ENCODE results near the gene SHANK2.
A peak's percentile ranks its signal among the peaks of the same experiment; 100 is the strongest.

Gene SHANK2

DNA sequence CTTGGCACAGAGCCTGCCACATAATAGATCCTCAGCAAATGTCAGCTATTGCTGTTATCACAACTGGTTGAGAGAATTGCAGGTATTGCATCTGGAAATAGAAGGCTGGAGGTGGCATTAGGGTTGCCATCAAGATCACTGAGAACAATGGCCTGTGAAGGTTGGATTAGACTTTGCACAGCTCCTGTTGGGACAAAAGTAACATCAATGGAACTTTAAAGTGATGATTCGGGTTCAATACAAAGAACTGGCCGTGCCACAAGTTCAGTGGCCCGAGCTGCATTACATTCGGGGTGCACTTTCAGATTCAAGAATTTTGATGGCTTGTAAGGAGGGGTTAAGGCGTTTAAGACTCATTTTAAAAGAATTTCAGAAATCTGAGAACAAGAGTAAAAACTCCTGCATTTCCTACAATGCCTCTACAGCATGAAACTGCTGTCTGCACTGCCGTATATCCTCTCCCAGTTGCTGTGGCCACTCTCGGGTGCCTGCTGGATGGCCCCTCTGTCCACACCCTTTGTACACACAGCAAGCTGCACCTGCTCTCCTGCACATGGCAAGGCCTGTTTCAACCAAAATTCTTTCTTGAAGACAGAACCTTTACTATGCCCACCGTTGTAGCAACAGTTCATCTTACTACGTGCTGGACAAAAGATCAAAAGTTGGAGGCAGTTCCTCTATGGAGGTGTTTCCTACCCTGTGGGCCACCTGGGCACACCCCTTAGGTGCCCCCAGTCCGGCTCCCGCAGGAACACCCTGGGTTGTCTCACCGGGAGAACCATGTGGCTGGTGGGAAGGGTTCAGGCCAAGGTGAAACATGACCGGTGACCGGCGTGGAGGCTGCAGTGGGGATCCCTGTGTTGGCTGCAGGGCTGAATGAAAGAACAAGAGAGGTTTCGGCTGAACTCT is 17.5 kb upstream of the SHANK2 start:
- DNase-seq (ENCODE audit: low spot score) = no peak

DNA sequence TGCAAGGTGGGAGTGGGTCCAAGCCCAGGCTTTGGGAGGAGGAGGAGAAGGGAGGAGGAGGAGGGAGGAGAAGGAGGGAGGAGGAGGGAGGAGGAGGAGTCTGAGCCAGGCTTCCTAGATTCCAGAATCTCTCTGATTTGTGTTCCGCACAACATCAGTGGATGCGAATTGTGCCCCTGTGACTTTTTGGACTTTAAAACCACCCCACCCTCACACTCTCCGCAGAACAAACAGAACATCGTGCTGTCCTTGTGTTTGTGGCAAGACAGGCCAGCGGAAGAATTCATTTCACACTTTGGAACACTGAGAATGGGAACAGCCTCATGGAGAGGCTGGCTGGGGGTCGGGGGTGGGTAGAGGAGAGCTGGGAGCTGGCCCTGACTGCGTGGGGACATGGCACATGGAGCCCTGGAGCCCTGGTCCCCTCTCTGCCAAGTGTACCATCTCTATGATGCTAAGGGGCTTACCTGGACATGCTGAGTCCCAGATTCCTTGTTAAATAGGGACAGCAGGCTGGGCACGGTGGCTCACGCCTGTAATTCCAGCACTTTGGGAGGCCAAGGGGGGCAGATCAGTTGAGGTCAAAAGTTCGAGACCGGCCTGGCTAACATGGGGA is 16.4 kb upstream of the SHANK2 start:
- DNase-seq (ENCODE audit: low spot score) = no peak

DNA sequence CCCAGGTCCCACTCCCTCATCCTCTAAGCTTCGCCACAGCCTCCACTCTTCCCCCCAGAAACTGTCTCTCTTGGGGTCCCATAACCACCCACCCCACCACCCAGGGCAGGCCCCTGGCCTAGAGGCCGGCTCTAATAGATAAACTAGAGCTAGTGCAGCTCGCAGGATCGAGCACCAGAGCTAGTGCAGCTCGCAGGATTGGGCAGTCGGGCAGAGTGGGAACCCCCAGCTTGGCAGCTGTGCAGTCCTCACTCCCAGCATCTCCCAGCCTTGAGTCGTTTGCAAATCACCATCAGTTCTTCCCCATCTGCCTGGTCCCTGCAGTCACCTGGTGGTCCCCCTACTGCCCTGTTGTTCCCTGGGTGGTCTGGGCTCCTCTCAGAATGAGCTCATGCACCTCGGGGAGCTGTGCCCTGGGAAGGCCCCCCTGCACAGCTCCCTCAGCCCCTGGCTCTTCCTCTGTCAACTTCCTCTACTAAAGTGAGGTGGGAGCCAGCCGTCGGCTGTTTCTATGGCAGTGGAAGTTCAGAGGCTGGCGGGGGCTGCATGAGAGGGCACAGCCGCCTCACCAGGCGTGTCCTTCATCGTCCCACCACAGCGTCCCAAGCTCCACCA is 15.5 kb upstream of the SHANK2 start:
- no peak for DNase-seq (ENCODE audit: low spot score)

DNA sequence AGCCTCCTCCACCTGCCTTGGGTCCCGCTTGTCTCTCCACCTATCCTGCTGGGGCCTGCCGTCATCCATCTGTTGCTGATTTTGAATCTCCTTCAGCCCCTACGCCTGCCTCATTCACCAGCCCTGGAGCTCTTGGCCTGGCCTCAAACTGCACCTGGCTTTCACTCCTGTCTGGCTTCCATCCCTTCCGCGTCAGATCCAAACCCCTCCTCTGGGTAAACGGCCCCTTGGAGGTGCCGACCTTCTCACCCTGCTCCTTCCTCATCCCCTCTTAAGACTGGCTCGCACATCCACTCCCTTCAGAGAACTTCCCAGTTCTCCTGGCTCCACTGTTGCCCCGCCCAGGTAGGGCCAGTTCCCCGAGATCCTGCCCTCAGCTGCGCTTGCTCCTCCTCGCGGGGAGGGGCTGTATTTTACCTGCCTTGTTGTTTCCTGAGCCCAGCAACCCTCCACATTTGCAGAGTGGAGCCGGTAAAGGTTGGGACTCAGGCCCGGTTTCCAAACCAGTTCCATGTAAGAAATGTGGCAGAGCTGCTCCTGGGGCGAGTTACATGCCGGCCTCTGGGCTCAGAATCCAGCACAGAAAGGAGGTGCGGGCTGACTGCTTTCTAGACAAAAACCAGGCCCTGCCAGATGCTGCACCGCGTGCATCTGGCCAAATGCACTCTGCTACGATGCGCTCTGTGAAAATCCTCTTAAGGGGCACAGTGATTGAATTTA is 13.9 kb upstream of the SHANK2 start:
- no peak for DNase-seq (ENCODE audit: low spot score)

DNA sequence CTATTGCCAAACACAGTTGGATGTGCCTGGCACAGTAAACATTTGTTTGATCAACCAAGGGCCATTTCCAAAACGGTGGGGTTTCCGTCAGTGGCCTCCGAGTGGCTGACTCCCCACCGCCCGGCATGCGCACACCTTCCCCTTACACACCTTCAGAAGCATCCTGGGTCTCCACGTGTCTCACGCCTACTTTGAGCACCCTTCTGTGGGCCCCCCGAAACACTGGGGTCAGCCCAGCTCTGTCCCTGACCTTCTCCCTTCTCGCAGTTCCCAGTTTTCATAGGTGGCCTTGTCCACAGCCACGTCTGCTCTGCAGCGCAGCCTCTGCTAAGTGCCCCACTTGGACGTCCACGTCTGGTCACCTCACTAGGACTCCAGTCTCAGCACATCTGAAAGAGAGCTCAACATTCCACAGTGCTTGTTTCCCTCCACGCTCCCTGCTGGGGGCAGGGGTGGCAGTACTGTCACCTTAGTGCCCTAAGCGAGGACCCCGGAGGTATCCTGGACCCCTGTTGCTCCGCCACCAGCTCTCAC is 13.2 kb upstream of the SHANK2 start:
- DNase-seq (ENCODE audit: low spot score) = no peak

DNA sequence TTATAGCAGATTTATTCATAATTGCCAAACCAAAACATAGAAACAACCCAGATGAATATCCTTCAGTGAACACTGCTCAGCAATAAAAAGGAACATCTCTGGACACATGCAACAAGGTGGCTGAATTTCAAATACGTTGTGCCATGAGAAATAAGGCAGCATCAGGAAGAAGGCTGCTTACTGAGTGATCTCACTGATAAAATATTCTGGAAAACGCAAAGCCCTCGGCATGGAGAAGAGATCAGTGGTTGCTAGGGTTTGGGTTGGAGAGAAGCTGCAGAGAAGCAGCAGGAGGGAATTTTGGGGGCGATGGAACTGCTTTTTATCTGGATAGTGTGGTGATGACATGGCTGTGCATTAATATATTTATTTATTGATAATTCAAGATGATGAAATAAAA is 11.0 kb upstream of the SHANK2 start:
- DNase-seq (ENCODE audit: low spot score) = peak; percentile 49

DNA sequence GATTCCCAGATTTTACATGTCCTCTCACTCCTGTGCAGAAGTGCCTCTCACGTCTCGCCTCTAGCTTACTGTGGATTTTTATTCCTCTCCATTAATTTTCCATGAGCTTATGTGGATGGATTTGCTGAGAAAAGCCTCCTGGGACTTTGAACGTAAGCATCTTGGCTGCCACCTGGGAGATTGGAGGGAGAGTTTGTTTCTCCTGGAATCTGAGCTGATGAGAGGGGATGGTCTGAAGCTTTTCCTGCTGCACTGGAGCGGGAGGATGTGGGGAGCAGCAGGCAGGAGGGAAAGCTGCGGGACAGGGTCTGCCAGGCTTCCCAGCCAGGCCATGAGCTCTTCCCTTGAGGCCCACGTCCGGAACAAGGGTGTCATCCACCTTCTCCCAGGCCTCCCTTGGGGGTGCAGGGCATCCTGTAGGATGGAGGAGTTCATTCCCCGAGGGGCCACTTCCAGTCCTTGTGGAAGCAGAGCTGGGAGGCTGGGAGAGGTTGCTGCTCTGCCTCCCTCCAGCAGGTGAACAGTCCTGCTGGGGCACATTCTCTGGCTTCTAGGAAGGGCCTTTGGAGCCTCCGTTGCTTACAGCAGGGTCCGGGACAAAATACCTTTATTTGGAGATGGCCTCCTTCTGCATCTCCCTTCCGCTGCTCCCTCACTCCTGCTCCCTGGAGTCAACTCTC is 3.6 kb upstream of the SHANK2 start:
- no peak for DNase-seq (ENCODE audit: low spot score)

DNA sequence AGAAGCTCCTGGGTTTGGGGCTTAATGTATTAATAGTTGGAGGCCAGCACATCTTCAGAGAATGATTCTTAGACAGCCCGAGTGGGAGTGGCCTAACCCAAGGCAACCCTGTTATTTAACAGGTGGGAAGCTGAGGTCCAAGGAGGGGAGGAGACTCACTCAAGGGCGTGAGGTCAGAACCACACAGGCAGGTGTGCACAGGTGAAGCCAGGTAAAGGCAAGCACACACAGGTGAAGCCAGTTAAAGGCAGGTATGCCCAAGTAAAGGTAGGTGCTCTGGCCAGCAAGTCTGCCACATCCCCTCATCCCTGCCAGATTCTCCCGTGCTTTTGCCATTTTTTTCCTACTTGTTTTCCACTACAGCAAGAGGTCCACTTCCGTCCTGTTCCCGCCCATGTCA is 2.9 kb upstream of the SHANK2 start:
- no peak for DNase-seq (ENCODE audit: low spot score)

DNA sequence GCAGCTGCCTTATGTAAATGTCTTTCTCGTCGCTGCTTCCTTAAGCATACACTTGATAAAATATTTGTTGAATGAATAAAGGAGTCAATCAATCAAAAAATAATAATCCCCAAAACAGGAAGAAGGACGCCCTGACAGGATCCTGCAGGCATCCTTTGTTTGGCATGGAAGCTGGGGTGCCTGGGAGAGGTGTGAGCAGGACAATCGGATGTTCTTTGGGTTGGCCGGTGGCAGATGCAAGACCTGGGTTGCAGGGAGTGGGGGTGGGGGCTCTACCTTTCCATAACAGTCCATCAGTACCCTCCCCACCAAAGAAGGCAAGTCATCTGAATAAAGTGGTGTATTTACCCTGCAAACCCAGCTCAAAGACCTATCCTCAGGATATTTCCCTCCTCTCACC is 1.4 kb upstream of the SHANK2 start:
- DNase-seq (ENCODE audit: low spot score) = no peak

DNA sequence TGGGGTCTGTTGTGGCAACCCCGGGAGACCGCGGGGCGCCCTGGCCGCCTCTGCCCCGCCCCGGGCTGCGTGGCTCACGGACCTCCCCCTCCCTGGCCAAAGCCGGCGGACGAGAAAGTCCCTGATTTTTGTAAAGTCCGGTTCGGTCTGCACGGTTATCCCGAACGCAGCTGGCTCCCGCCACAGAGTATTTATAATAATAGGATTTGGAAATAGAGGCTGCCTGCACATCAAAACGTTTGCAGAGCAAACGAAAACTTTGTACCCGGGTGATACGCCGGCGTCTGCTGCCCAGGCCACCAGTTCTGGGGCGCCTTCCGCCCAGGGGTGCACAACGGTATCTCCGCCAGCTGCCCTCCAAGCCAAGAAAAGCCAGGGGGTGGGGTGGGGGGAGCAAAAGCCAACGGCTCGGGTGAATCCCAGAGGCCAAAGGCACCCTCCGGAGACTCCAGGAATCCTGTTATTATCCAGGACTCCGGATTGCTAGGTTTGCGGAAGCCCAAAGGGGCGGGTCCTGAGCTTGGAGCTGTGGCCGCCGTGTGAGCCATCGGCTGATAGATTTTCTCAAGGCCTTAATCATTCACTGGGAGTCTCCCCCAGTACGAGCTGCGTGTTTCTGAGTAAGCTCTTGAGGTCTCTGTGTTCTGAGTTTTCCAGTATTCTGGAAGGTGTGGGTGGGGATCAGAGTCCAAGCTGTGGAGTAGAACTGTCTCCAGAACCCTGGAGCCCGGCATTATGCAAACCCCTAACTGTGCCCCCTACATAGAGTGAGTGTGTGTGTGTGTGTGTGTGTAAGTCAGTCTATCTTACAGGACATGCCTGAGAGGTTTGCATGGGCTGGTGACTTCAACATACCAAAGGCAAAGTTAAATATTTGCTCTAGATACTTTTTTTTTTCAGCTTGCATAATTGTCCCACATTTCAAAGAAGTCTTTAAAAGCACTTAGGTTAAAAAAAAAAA is 673 bp upstream of the SHANK2 start:
- DNase-seq (ENCODE audit: low spot score) = peak; percentile 45

DNA sequence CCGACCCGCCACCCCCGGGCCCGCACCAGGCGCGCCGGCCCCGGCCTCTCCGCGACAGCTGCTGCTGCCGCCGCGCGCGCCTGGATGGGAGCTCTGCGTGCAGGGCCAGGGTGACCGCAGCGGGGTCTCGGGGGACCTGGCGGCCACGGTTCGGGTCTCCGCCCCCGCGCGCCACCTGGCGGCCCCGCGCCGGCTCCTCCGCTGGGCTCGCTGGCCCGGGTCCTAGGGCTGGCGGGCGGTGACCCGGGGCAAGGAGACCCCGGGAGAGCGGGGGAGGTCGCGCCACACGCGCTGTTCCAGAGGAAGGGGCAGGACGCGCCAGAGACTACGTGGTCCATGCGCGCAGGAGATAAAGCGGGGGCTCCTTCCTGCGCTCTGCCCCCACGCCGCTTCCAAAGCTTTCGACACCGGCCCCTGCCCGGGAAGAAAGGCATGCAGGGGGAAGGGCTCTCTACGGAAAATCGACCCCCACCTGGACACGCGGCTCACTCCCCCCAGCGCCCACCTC is 562 bp downstream of the SHANK2 start:
- peak; percentile 47 for DNase-seq (ENCODE audit: low spot score)

DNA sequence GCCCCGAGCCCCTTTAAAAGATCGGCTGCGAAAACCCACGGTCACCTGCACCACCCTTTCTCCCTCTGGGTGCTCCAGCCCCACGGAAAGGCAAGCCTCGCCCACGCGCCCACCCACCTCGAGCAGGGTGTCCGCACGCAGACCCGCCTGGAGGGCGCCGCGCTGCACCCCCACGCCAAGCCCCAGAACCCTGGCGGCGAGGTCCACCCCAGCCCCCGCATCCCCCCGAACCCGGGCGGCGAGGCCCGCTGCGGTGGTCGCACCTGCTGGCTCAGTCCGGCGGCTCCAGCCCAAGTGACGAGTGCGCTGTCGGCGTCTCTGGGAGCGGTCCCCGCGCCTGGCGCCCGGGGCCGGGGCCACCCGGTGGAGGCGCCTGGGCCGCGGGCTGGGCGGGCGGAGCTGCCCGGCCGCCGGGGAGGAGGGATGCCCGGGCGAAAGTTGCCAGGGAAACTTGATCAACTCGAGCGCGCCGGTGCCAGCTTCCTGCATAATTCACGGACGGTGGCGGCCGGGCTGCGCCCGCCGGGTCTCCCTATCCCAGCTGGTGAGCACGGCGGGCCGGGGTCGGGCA is 1.1 kb downstream of the SHANK2 start:
- peak; percentile 62 for DNase-seq (ENCODE audit: low spot score)

DNA sequence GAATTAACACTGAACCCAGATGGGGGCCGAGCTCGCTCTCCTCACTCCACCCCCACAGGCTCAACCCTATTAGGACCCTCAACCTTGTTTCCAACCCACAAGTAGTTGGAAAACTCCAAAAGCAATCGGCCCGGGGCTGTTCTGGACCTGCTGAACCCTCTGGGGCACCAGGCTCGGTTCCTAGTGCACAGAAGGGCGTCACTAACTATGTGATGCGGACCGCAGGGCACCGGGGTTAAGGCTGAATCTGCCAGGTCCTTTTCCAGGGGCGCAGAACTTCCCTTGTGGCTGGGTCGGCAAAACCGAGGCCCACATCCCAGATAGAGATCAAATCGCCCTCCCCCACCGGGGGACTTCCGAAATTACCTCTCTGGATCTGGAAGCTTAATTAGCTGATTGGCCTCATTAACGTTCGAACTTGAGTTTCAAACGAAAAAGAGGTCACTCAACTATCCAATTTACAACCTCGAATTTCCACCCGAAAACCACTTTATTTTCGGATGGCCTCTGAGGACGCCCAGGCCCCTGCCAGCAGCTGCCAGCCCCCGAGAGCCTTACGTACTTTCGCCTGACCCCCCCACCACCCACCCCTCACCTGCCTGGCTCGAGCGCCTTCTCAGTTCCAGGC is 1.7 kb downstream of the SHANK2 start:
- no peak for DNase-seq (ENCODE audit: low spot score)

DNA sequence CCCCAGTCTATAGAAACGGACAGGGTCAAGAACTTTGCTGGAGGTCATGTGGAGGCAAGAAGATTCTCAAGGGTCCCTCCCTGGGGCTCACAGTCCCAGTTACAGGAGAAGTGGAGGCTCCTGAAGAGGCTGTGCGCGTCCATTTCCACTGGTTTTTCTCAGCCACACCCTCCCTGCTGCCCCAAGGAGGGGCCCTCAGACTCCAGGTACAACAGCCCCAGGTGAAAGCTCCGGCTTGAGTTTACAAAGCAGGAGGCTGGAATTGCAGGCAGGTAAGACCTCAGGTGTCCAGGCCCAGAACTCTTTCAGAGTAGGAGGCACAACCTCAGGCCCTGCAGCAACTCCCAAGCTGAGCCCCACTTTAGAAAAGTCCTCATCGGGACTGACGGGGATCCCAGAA is 3.1 kb downstream of the SHANK2 start:
- DNase-seq (ENCODE audit: low spot score) = peak; percentile 6

DNA sequence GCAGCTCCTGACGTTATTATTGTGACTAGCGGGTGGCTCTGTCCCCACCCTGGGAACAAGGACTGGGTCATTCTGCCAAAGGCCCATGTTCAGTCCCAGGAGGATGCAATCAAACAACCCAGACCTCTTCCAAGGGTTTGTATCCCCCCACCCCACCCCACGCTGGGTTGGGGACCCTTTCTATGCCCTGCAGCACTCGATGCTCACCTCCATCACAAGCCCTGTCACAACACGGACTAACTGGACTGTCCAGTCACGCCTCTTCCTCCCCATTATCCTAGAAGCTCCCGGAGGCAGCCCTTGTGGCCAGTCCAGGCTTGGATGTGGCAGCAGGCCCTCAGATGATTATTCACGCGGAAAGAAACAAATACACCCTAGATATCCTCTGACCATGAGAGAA is 3.7 kb downstream of the SHANK2 start:
- peak; percentile 5 for DNase-seq (ENCODE audit: low spot score)

DNA sequence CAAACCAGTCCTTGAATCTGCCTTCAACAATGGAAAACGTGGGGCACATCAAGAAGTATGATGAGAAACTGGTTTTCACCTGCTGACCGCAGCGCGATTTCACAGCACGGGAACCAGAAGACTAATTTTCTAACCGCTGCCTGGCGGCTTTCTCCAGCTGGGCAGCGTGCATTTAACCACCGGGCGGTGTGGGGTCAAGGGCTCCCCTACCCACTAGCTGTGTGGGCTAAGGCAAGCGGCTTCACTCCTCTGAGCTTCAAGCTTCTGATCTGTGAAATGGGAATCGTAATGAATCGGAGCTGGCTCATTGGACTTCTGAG is 4.2 kb downstream of the SHANK2 start:
- DNase-seq (ENCODE audit: low spot score) = no peak

DNA sequence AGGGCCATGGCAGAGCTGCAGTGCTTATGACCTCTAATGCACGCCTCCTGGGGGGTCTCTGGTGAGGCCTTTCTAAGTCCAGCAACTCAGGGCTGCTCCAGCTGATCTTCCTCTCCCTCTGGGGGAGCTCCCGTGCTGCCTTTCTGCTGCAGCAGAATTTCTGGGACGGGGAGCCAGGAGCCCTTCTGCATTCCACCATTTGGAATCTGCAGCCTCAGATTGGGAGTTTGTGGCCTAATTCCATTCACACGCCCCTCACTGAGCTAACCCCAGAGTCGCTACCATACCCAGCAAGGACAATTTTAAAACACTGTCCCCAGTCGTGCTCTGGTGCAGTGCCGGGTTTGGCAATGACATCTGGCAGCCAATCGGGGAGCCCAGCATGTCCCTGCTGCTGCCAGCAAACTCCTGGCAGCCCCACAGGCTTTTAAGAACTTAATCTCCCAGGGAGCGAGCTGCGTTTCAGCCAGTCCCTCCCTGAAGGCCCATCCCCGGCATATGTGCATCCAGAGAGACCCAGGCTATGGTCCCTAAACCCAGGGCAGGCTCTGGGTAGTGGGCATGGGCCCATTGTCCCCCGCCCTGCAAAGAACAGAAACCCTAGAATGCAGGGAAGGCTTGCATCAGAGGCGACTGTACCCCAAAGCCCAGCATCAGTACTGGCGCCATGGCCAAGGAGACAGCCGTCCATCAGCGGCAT is 4.7 kb downstream of the SHANK2 start:
- DNase-seq (ENCODE audit: low spot score) = peak; percentile 8

DNA sequence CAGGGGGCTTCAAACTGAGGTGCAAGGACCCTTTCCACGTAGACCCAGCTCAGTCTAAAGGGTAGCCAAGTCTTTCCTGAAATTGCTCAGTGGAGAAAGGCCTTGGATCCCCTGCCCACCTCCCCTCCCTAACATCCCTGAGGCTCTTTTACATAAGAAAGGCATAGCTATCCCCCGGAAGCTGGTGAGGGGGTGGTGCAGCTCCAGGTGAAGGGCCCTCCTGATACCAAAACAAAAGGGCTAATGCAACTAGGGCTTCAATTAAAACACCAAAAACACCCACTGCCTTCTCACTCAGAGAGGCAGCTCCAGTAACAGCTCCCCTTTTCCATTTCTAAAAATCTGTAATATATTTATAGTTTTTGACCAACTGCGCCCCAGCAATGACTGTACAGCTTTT is 5.8 kb downstream of the SHANK2 start:
- peak; percentile 3 for DNase-seq (ENCODE audit: low spot score)
